A673 (cell line): ENCODE results near the gene CYP8B1. TPM values are rescaled to one million over a fixed set of nuclear protein-coding genes. Genes with fewer than 3 reads are reported as not detected.

Experiments
- BruUV-seq: library from RNA; stranded (reverse); fragments of 400-500 nt; replicated peaks from 2 replicates; lab custom pipeline; 2021; lab: Mats Ljungman, UMichigan
- CTCF ChIA-PET: fragments of 300-600 bp; sonication (Branson Sonifier 250); formaldehyde crosslinking; loops from one replicate; lab custom pipeline; 2022; ENCODE audit warnings: antibody characterized with exemption; lab: Charles Lee
- POLR2A ChIA-PET: fragments of 300-600 bp; sonication (Branson Sonifier 250); formaldehyde crosslinking; loops from one replicate; lab custom pipeline; 2022; ENCODE audit warnings: antibody characterized with exemption; ENCODE audit not compliant: low non-redundant PET; lab: Charles Lee
- DNase-seq: peaks from one replicate; pipeline ENCODE4 v3.0.0-alpha.2; 2015; ENCODE audit warnings: low spot score
- H3K27ac ChIP-seq: fragments of 200-600 bp; sonication (generic); 2 replicates; pipeline ENCODE4 v1.5.1; 2016; ENCODE audit warnings: mixed run types, low read depth, mild to moderate bottlenecking, mixed read lengths, antibody characterized with exemption, low read length; ENCODE audit not compliant: poor library complexity, severe bottlenecking
- H3K27me3 ChIP-seq: fragments of 200-600 bp; sonication (generic); replicated peaks from 2 replicates; pipeline ENCODE4 v1.6.1; 2017; ENCODE audit warnings: mixed run types, low read depth, mild to moderate bottlenecking, mixed read lengths, antibody characterized with exemption, low read length; ENCODE audit not compliant: insufficient read depth, poor library complexity
- H3K36me3 ChIP-seq: fragments of 200-600 bp; sonication (generic); 2 replicates; pipeline ENCODE4 v1.6.1; 2016; ENCODE audit warnings: mixed run types, mild to moderate bottlenecking, mixed read lengths, antibody characterized with exemption, low read length; ENCODE audit not compliant: insufficient read depth, poor library complexity, severe bottlenecking
- H3K4me1 ChIP-seq: fragments of 200-600 bp; sonication (generic); 2 replicates; pipeline ENCODE4 v1.6.1; 2017; ENCODE audit warnings: mixed run types, mild to moderate bottlenecking, mixed read lengths, antibody characterized with exemption, low read length; ENCODE audit not compliant: insufficient read depth, poor library complexity, severe bottlenecking
- H3K4me3 ChIP-seq: fragments of 200-600 bp; sonication (generic); 2 replicates; pipeline ENCODE4 v1.5.1; 2016; ENCODE audit warnings: low read depth, mixed run types, mild to moderate bottlenecking, mixed read lengths, low read length; ENCODE audit not compliant: poor library complexity, severe bottlenecking
- H3K9me3 ChIP-seq: fragments of 200-600 bp; sonication (generic); 2 replicates; pipeline ENCODE4 v1.6.1; 2016; ENCODE audit warnings: mixed run types, low read depth, mild to moderate bottlenecking, mixed read lengths, antibody characterized with exemption, low read length; ENCODE audit not compliant: poor library complexity, severe bottlenecking
- EZH2 ChIP-seq: fragments of 200-600 bp; sonication (generic); IDR thresholded peaks from 2 replicates; pipeline ENCODE4 v1.6.1; 2017; ENCODE audit warnings: borderline replicate concordance, low read depth, mild to moderate bottlenecking, mixed read lengths, antibody characterized with exemption, low read length; ENCODE audit not compliant: poor library complexity, severe bottlenecking
- intact Hi-C: fragments of 100-400 bp; cut with micrococcal nuclease; formaldehyde crosslinking; loops from one replicate; pipeline ENCODE4 v1.10.0; 2022; ENCODE audit not compliant: unreplicated experiment
- total RNA-seq: library from RNA; stranded (reverse); gene quantifications from 2 replicates; pipeline ENCODE4 v1.2.3, GENCODE V29; 2021
- TF ChIP-seq, protein P1 (sequence below): fragments of 300-800, 200-600 bp; sonication (generic); conservative IDR thresholded peaks from 2 replicates; pipeline ENCODE4 v1.5.1; 2017; ENCODE audit warnings: low read depth, mild to moderate bottlenecking, antibody characterized with exemption, low read length, moderate library complexity, mixed read lengths

Gene CYP8B1
- total RNA-seq, 1 experiment from 2014 or later: not detected

DNA sequence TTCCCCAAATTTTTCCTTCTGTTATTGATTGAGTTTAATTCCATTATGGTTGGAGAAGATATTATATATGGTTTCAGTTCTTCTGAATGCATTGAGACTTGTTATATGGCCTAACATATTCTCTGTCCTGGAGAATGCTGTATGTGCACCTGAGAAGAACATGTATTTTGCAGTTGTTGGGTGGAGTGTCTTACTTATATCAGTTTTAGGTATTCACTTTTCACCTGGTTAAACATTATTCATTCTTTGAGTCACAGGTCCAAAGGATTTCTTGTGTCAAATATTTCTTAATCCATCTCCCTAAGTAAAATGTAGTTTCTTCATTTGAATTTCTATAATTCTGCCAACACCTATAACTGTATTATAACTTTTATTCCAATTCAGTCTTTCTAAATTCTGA, 48.7 kb downstream of the CYP8B1 start:
- Histone ChIP-seq H3K4me3 (no peak overlapping the region), H3K4me1 (no peaks in the 10 kb centered on the region), H3K27me3 (no peaks in the 10 kb centered on the region), H3K9me3 (no peaks in the 10 kb centered on the region), H3K36me3 (no peaks in the 10 kb centered on the region), H3K27ac (no peak overlapping the region)
- ChIA-PET CTCF (no interaction called here), POLR2A (no interaction called here)
- no TSS peak for BruUV-seq
- no peak for DNase-seq
- intact Hi-C loops: no loop called here
- TF ChIP-seq EZH2: no peak
- TF ChIP-seq, protein P1, sequence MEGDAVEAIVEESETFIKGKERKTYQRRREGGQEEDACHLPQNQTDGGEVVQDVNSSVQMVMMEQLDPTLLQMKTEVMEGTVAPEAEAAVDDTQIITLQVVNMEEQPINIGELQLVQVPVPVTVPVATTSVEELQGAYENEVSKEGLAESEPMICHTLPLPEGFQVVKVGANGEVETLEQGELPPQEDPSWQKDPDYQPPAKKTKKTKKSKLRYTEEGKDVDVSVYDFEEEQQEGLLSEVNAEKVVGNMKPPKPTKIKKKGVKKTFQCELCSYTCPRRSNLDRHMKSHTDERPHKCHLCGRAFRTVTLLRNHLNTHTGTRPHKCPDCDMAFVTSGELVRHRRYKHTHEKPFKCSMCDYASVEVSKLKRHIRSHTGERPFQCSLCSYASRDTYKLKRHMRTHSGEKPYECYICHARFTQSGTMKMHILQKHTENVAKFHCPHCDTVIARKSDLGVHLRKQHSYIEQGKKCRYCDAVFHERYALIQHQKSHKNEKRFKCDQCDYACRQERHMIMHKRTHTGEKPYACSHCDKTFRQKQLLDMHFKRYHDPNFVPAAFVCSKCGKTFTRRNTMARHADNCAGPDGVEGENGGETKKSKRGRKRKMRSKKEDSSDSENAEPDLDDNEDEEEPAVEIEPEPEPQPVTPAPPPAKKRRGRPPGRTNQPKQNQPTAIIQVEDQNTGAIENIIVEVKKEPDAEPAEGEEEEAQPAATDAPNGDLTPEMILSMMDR: no peak

DNA sequence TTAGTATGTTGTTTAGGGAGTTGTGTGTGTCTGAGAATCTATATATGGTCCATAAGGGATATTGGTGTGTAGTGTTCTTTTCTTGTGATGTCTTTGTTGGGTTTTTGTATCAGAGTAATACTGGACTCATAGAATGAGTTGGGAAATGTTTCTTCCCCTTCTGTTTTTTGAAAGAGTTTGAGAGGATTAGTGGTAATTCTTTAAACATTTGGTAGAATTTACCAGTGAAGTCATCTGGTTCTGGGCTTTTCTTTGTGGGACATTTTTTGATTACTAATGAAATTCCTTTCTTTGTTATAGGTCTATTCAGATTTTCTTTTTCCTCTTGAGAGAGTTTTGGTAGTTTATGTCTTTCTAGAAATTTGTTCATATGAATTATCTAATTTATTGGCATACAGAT, 49.5 kb downstream of the CYP8B1 start:
- Histone ChIP-seq H3K4me1 (no peaks in the 10 kb centered on the region), H3K27ac (no peak overlapping the region), H3K27me3 (no peaks in the 10 kb centered on the region), H3K36me3 (no peaks in the 10 kb centered on the region), H3K9me3 (no peaks in the 10 kb centered on the region), H3K4me3 (no peak overlapping the region)
- BruUV-seq: no TSS peak
- POLR2A ChIA-PET: no interaction called here
- CTCF ChIA-PET: no interaction called here
- intact Hi-C loops: no loop called here
- DNase-seq: no peak
- TF ChIP-seq EZH2: no peak
- TF ChIP-seq, protein P1: no peak

DNA sequence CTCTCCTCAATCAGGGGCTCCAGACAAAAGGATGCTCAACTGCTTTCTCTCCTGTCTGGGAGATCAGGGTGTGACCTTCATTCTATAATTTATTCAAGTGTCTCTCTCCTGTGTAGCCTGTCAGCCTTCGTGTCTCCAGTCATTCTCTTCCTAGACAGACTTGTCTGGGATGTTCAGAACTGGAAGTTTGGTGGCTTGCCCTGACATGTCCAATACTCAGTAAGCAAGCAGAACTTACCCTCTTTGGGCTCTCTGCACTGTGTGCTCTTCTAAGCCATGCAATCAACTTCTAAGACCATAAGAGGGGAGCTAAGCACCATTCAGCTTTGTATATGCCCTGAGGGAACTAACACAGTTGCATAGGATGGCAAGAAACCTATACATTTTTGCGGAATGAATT, 52.3 kb downstream of the CYP8B1 start:
- TF ChIP-seq, protein P1: no peak
- TF ChIP-seq EZH2: no peak
- intact Hi-C loops: no loop called here
- CTCF ChIA-PET: no interaction called here

More for the DNA sequence above, 52.3 kb downstream of the CYP8B1 start:
- no peak overlapping the region for H3K4me3 ChIP-seq
- H3K4me1 ChIP-seq: no peaks in the 10 kb centered on the region
- H3K27me3 ChIP-seq: no peaks in the 10 kb centered on the region
- no peaks in the 10 kb centered on the region for H3K9me3 ChIP-seq
- no peak overlapping the region for H3K27ac ChIP-seq
- POLR2A ChIA-PET: no interaction called here
- H3K36me3 ChIP-seq: no peaks in the 10 kb centered on the region
- no TSS peak for BruUV-seq
- no peak for DNase-seq
